PC-3 (cell line): ENCODE data around the gene SCN9A.

Experiments used
- CTCF ChIP-seq: fragments of 300-600 bp; sonication (generic); conservative IDR thresholded peaks from 2 replicates; pipeline ENCODE4 v1.5.1; 2017; ENCODE audit warnings: antibody characterized with exemption, low read depth, mild to moderate bottlenecking, low read length
- EZH2 ChIP-seq: fragments of 300-600 bp; sonication (generic); IDR thresholded peaks from one replicate; pipeline ENCODE4 v1.6.1; 2017; ENCODE audit warnings: antibody characterized with exemption, mild to moderate bottlenecking, low read length; ENCODE audit not compliant: unreplicated experiment
- EZH2phosphoT487 ChIP-seq: fragments of 300-600 bp; sonication (generic); IDR thresholded peaks from 2 replicates; pipeline ENCODE4 v1.6.1; 2018; ENCODE audit warnings: mild to moderate bottlenecking, antibody characterized with exemption, low read length, borderline replicate concordance

GRCh38 chr2:166380615-166381014, 4.9 kb upstream of the SCN9A start:
- TF ChIP-seq CTCF: no peak
- TF ChIP-seq EZH2phosphoT487: no peak
- TF ChIP-seq EZH2: no peak
